Loucy (cell line): ENCODE results near the gene ACP3.

Experiments used
- CTCF ChIP-seq: fragments of 200-600 bp; sonication (generic); conservative IDR thresholded peaks from 2 replicates; pipeline ENCODE4 v1.5.1; 2014; ENCODE audit warnings: mild to moderate bottlenecking, antibody characterized with exemption, low read length
- EZH2phosphoT487 ChIP-seq: fragments of 200-600 bp; IDR thresholded peaks from 2 replicates; pipeline ENCODE4 v1.6.1; 2018; ENCODE audit warnings: antibody characterized with exemption, mild to moderate bottlenecking, moderate library complexity, borderline replicate concordance

DNA sequence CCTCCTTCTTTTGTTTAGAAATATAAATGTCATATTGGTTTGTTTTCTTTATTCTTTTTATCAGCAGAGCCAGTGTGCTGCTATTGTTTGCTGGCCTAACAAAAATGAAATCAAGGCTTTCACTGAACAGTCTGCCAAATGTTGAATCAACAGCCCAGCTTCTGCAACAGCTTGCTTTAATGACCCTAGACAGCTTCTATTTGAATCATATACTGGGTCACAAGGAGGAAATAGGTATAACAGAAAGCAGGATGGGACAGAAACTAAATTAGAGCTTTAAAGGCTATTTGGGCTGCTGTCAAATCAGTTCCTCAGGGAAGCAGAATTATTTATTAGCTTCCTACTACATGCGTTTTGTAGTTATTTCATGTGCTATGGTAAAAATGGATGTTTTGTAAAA, 88.0 kb downstream of the ACP3 start:
- TF ChIP-seq CTCF (no peak), EZH2phosphoT487 (no peak)
